Right atrium auricular region (tissue), 2 donors: ENCODE results near the gene CHEK1. TPM values are rescaled to one million over a fixed set of nuclear protein-coding genes. Genes with fewer than 3 reads are reported as not detected.

Source experiments
- DNase-seq: peaks from one replicate; pipeline ENCODE4 v3.0.0-alpha.2; 2019; ENCODE audit warnings: low spot score
- H3K27ac ChIP-seq, 2 donors: fragments of 200-600 bp; sonication (generic); 1 replicate in 1 of 2; 2 replicates in 1 of 2; pipeline ENCODE4 v1.5.1; 2016 to 2019
- H3K27me3 ChIP-seq, 2 donors: fragments of 200-600 bp; sonication (generic); one replicate each; pipeline versions ENCODE4 v1.5.1 to v1.6.0; 2017 to 2019
- H3K36me3 ChIP-seq: fragments of 200-600 bp; sonication (generic); one replicate; pipeline ENCODE4 v1.5.1; 2016
- H3K4me1 ChIP-seq, 2 donors: fragments of 200-600 bp; sonication (generic); one replicate each; pipeline versions ENCODE4 v1.5.1 to v1.6.0; 2017 to 2019
- H3K4me3 ChIP-seq, 2 donors: fragments of 200-600 bp; sonication (generic); 1 replicate in 1 of 2; 2 replicates in 1 of 2; pipeline ENCODE4 v1.5.1; 2017 to 2019; ENCODE audit warnings: mild to moderate bottlenecking in 1 of 2, moderate library complexity in 1 of 2
- H3K9me3 ChIP-seq, 2 donors: fragments of 200-600 bp; sonication (generic); one replicate each; pipeline ENCODE4 v1.5.1; 2019
- total RNA-seq, 2 donors: library from RNA; depleted of rRNA; stranded (reverse); fragments of >200 nt; gene quantifications; one replicate each; pipeline ENCODE4 v1.1.0, GENCODE V29; 2016
- TF ChIP-seq, protein P1 (sequence below), 2 donors: fragments of 200-600 bp; sonication (generic); IDR thresholded peaks; one replicate each; pipeline ENCODE4 v1.5.1; 2019; ENCODE audit warnings: antibody characterized with exemption in 2 of 2

Gene CHEK1
- total RNA-seq, 2 donors from 2014 or later: 0.59 to 0.89 TPM

GRCh38 chr11:125586623-125587022 is 38.3 kb upstream of the CHEK1 start:
- H3K9me3 ChIP-seq: no peaks in the 10 kb centered on the region
- peaks cover 0 to 6% of the 10 kb centered on the region in 2 donors for H3K4me1 ChIP-seq

GRCh38 chr11:125587480-125587879 is 37.5 kb upstream of the CHEK1 start:
- no peak for DNase-seq
- Histone ChIP-seq H3K27ac (no peak overlapping the region), H3K9me3 (no peaks in the 10 kb centered on the region), H3K4me1 (peaks cover 0 to 7% of the 10 kb centered on the region in 2 donors), H3K4me3 (no peak overlapping the region), H3K36me3 (peaks cover 20% of the 10 kb centered on the region), H3K27me3 (no peaks in the 10 kb centered on the region)
- TF ChIP-seq, protein P1, sequence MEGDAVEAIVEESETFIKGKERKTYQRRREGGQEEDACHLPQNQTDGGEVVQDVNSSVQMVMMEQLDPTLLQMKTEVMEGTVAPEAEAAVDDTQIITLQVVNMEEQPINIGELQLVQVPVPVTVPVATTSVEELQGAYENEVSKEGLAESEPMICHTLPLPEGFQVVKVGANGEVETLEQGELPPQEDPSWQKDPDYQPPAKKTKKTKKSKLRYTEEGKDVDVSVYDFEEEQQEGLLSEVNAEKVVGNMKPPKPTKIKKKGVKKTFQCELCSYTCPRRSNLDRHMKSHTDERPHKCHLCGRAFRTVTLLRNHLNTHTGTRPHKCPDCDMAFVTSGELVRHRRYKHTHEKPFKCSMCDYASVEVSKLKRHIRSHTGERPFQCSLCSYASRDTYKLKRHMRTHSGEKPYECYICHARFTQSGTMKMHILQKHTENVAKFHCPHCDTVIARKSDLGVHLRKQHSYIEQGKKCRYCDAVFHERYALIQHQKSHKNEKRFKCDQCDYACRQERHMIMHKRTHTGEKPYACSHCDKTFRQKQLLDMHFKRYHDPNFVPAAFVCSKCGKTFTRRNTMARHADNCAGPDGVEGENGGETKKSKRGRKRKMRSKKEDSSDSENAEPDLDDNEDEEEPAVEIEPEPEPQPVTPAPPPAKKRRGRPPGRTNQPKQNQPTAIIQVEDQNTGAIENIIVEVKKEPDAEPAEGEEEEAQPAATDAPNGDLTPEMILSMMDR (IDR thresholded peaks at IDR 0.05): no peak

More at GRCh38 chr11:125586623-125587022, 38.3 kb upstream of the CHEK1 start:
- TF ChIP-seq, protein P1 (IDR thresholded peaks at IDR 0.05): no peak
- Histone ChIP-seq H3K36me3 (peaks cover 27% of the 10 kb centered on the region), H3K27ac (no peak overlapping the region), H3K27me3 (no peaks in the 10 kb centered on the region), H3K4me3 (no peak overlapping the region)
- no peak for DNase-seq

GRCh38 chr11:125588505-125588904 is 36.5 kb upstream of the CHEK1 start:
- Histone ChIP-seq H3K9me3 (no peaks in the 10 kb centered on the region), H3K4me3 (no peak overlapping the region), H3K27me3 (no peaks in the 10 kb centered on the region), H3K27ac (no peak overlapping the region), H3K36me3 (peaks cover 9% of the 10 kb centered on the region), H3K4me1 (peaks cover 0 to 11% of the 10 kb centered on the region in 2 donors)
- TF ChIP-seq, protein P1 (IDR thresholded peaks at IDR 0.05): no peak
- DNase-seq: no peak

- Histone ChIP-seq H3K36me3 (peaks cover 7% of the 10 kb centered on the region), H3K27ac (peak overlapping the region; percentile 90 to 95), H3K27me3 (no peaks in the 10 kb centered on the region), H3K4me1 (peaks cover 0 to 34% of the 10 kb centered on the region in 2 donors), H3K4me3 (peak overlapping the region; percentile 69 to 93), H3K9me3 (no peaks in the 10 kb centered on the region)
- no peak for DNase-seq
- TF ChIP-seq, protein P1 (IDR thresholded peaks at IDR 0.05): no peak
Observed at GRCh38 chr11:125591649-125592304, 33.2 kb upstream of the CHEK1 start.

- Histone ChIP-seq H3K4me1 (peaks cover 0 to 34% of the 10 kb centered on the region in 2 donors), H3K27ac (peak within 1 kb of the TSS; percentile 90 to 95), H3K27me3 (no peaks in the 10 kb centered on the region), H3K36me3 (peaks cover 14% of the 10 kb centered on the region), H3K4me3 (peak within 1 kb of the TSS; percentile 93 to 98), H3K9me3 (no peaks in the 10 kb centered on the region)
- TF ChIP-seq, protein P1 (IDR thresholded peaks at IDR 0.05): no peak
- DNase-seq: peak; percentile 100
Observed at GRCh38 chr11:125592305-125593113, 32.5 kb upstream of the CHEK1 start, which contains the start of gene STT3A. Gene STT3A, plus strand, starts transcription at chr11:125592852. Its CDS starts 3,064 bp downstream, at chr11:125595916.
